ENCODE measurements around the gene SLC43A2.
A peak's percentile ranks its signal among the peaks of the same experiment; 100 is the strongest.

Gene SLC43A2

DNA sequence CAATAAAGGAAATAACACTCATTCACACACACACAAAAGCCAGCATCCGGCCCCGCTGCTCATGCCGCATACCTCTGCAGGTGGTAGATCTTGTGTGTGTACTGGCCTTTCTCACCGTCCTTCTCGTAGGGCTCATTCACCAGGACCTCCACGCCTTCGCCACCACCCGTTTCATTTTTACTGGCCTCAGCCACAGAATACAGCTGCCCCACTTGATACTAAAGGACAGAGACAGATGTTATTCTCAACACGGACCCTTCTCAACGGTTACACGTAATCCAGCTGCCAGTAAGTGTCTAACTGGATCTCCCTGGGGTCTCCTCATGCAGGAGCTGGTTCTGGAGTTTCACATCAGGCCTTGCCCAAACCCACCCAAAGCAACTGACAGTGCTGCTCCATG lies 75.7 kb downstream of the SLC43A2 start:
- H3K4me1 ChIP-seq (ENCODE audit: control insufficient read depth in 2 of 2, insufficient read depth in 1 of 2, low read depth in 1 of 2, low read length in 2 of 2), result peaks cover 0 to 3% of the 10 kb centered on the region in 2 donors
- no peak overlapping the region for H2BK12ac ChIP-seq (ENCODE audit: low read length)
- no peak overlapping the region for H2BK5ac ChIP-seq (ENCODE audit: low read length)
- H3K4ac ChIP-seq (ENCODE audit: low read length), result no peak overlapping the region
- no peaks in the 10 kb centered on the region for H3K9me3 ChIP-seq (replicated peaks in 1 of 2; ENCODE audit: control insufficient read depth in 2 of 2, insufficient read depth in 1 of 2, low read depth in 1 of 2, low read length in 2 of 2)
- H2BK15ac ChIP-seq (ENCODE audit: low read length), result no peak overlapping the region
- H4K91ac ChIP-seq (ENCODE audit: low read depth, low read length, poor library complexity), result no peak overlapping the region
- H3K14ac ChIP-seq (ENCODE audit: low read length), result no peak overlapping the region
- no CpG with 5 or more reads among the region's 11 CpGs for WGBS, 2 donors (ENCODE audit: extremely low coverage in 2 of 2, insufficient read length in 2 of 2, insufficient replicate concordance in 1 of 2)
- no peak overlapping the region for H2AK5ac ChIP-seq (ENCODE audit: low read depth, low read length)
- H3K27ac ChIP-seq (replicated peaks; ENCODE audit: low read length), result no peak overlapping the region
- H2BK120ac ChIP-seq (ENCODE audit: low read depth, low read length), result no peak overlapping the region
- H3K4me3 ChIP-seq (ENCODE audit: low read length in 2 of 2), result no peak overlapping the region
- H4K8ac ChIP-seq (ENCODE audit: low read depth, low read length), result no peak overlapping the region
- peaks cover 27 to 92% of the 10 kb centered on the region in 2 donors for H3K36me3 ChIP-seq (replicated peaks in 1 of 2; ENCODE audit: control insufficient read depth in 2 of 2, insufficient read depth in 2 of 2, low read length in 2 of 2)
- H3K18ac ChIP-seq (ENCODE audit: low read length), result no peak overlapping the region
- DNase-seq (ENCODE audit: low spot score), result no peak
- no peak overlapping the region for H3K4me2 ChIP-seq (ENCODE audit: insufficient read depth, low read length, poor library complexity, severe bottlenecking)
- H3K79me1 ChIP-seq (ENCODE audit: low read depth, low read length), result peaks cover 7% of the 10 kb centered on the region
- H2AFZ ChIP-seq (ENCODE audit: low read length), result no peak overlapping the region
- H3K27me3 ChIP-seq (ENCODE audit: control insufficient read depth in 3 of 3, insufficient read depth in 3 of 3, low read depth in 1 of 3, low read length in 3 of 3), result no peaks in the 10 kb centered on the region
- H3K9ac ChIP-seq (ENCODE audit: low read depth, low read length, poor library complexity), result peak overlapping the region; percentile 32
- H3K23ac ChIP-seq (ENCODE audit: low read depth, low read length, poor library complexity), result no peak overlapping the region

DNA sequence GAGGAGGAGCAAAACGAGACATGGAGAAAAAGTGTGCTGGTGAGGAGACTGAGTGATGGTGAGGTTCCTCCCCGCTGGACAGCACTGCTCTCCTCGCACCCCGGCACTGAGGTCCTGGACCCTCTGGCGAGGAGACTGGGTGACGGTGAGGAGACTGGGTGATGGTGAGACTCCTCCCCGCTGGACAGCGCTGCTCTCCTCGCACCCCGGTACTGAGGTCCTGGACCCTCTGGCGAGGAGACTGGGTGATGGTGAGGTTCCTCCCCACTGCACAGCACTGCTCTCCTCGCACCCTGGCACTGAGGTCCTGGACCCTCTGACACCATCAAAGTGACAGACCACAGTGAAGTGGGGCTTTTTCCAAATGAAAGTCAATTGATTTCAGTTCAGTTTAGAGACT lies 76.9 kb downstream of the SLC43A2 start:
- Histone ChIP-seq H3K18ac (ENCODE audit: low read length) (no peak overlapping the region), H2BK120ac (ENCODE audit: low read depth, low read length) (no peak overlapping the region), H2BK15ac (ENCODE audit: low read length) (no peak overlapping the region), H3K36me3 (replicated peaks in 1 of 2; ENCODE audit: control insufficient read depth in 2 of 2, insufficient read depth in 2 of 2, low read length in 2 of 2) (peaks cover 26 to 90% of the 10 kb centered on the region in 2 donors), H3K79me1 (ENCODE audit: low read depth, low read length) (peaks cover 7% of the 10 kb centered on the region), H3K23ac (ENCODE audit: low read depth, low read length, poor library complexity) (no peak overlapping the region), H3K27ac (replicated peaks; ENCODE audit: low read length) (no peak overlapping the region), H3K14ac (ENCODE audit: low read length) (no peak overlapping the region), H3K4me3 (ENCODE audit: low read length in 2 of 2) (peak overlapping the region in 1 of 2 donors; percentile 39), H3K27me3 (ENCODE audit: control insufficient read depth in 3 of 3, insufficient read depth in 3 of 3, low read depth in 1 of 3, low read length in 3 of 3) (no peaks in the 10 kb centered on the region), H3K4ac (ENCODE audit: low read length) (no peak overlapping the region), H3K4me1 (ENCODE audit: control insufficient read depth in 2 of 2, insufficient read depth in 1 of 2, low read depth in 1 of 2, low read length in 2 of 2) (peaks cover 0 to 3% of the 10 kb centered on the region in 2 donors), H4K91ac (ENCODE audit: low read depth, low read length, poor library complexity) (no peak overlapping the region), H3K9me3 (replicated peaks in 1 of 2; ENCODE audit: control insufficient read depth in 2 of 2, insufficient read depth in 1 of 2, low read depth in 1 of 2, low read length in 2 of 2) (no peaks in the 10 kb centered on the region), H2BK12ac (ENCODE audit: low read length) (no peak overlapping the region), H2AFZ (ENCODE audit: low read length) (no peak overlapping the region), H4K8ac (ENCODE audit: low read depth, low read length) (no peak overlapping the region), H2BK5ac (ENCODE audit: low read length) (no peak overlapping the region), H3K9ac (ENCODE audit: low read depth, low read length, poor library complexity) (no peak overlapping the region), H3K4me2 (ENCODE audit: insufficient read depth, low read length, poor library complexity, severe bottlenecking) (no peak overlapping the region), H2AK5ac (ENCODE audit: low read depth, low read length) (no peak overlapping the region)
- no peak for DNase-seq (ENCODE audit: low spot score)
- no CpG with 5 or more reads among the region's 12 CpGs for WGBS, 2 donors (ENCODE audit: extremely low coverage in 2 of 2, insufficient read length in 2 of 2, insufficient replicate concordance in 1 of 2)

DNA sequence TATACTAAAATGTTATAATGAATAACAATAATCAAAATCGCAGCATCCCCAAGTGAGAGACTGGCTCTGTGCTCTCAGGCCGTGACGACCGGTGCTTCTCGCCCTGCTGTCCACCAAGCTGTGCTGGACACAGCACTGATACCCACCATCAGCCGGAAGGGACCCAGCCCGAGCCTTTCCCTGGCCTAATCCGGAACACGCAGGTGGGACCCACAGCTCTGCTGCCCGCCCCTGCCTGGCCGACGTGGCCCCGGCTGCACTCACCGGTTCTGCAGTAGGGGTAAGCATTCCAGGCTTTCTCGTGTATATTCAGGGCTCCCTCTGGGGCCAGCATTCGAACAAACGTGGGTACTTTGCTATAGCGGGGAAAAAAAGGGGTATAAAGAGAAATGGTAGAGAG lies 80.6 kb downstream of the SLC43A2 start:
- no peak overlapping the region for H2AFZ ChIP-seq (ENCODE audit: low read length)
- no peak overlapping the region for H4K8ac ChIP-seq (ENCODE audit: low read depth, low read length)
- DNase-seq (ENCODE audit: low spot score), result no peak
- H4K91ac ChIP-seq (ENCODE audit: low read depth, low read length, poor library complexity), result no peak overlapping the region
- H3K4me3 ChIP-seq (ENCODE audit: low read length in 2 of 2), result no peak overlapping the region
- H3K9ac ChIP-seq (ENCODE audit: low read depth, low read length, poor library complexity), result no peak overlapping the region
- H2BK12ac ChIP-seq (ENCODE audit: low read length), result no peak overlapping the region
- no peak overlapping the region for H2AK5ac ChIP-seq (ENCODE audit: low read depth, low read length)
- H3K4ac ChIP-seq (ENCODE audit: low read length), result no peak overlapping the region
- no peaks in the 10 kb centered on the region for H3K9me3 ChIP-seq (replicated peaks in 1 of 2; ENCODE audit: control insufficient read depth in 2 of 2, insufficient read depth in 1 of 2, low read depth in 1 of 2, low read length in 2 of 2)
- no peak overlapping the region for H2BK120ac ChIP-seq (ENCODE audit: low read depth, low read length)
- no peak overlapping the region for H3K14ac ChIP-seq (ENCODE audit: low read length)
- H2BK5ac ChIP-seq (ENCODE audit: low read length), result no peak overlapping the region
- no peak overlapping the region for H3K27ac ChIP-seq (replicated peaks; ENCODE audit: low read length)
- no peaks in the 10 kb centered on the region for H3K27me3 ChIP-seq (ENCODE audit: control insufficient read depth in 3 of 3, insufficient read depth in 3 of 3, low read depth in 1 of 3, low read length in 3 of 3)
- peak overlapping the region; percentile 25 for H3K23ac ChIP-seq (ENCODE audit: low read depth, low read length, poor library complexity)
- no peak overlapping the region for H3K4me2 ChIP-seq (ENCODE audit: insufficient read depth, low read length, poor library complexity, severe bottlenecking)
- peaks cover 1% of the 10 kb centered on the region for H3K79me1 ChIP-seq (ENCODE audit: low read depth, low read length)
- peaks cover 0 to 2% of the 10 kb centered on the region in 2 donors for H3K4me1 ChIP-seq (ENCODE audit: control insufficient read depth in 2 of 2, insufficient read depth in 1 of 2, low read depth in 1 of 2, low read length in 2 of 2)
- no peak overlapping the region for H2BK15ac ChIP-seq (ENCODE audit: low read length)
- no CpG with 5 or more reads among the region's 18 CpGs for WGBS, 2 donors (ENCODE audit: extremely low coverage in 2 of 2, insufficient read length in 2 of 2, insufficient replicate concordance in 1 of 2)
- H3K18ac ChIP-seq (ENCODE audit: low read length), result no peak overlapping the region
- peaks cover 28 to 89% of the 10 kb centered on the region in 2 donors for H3K36me3 ChIP-seq (replicated peaks in 1 of 2; ENCODE audit: control insufficient read depth in 2 of 2, insufficient read depth in 2 of 2, low read length in 2 of 2)

DNA sequence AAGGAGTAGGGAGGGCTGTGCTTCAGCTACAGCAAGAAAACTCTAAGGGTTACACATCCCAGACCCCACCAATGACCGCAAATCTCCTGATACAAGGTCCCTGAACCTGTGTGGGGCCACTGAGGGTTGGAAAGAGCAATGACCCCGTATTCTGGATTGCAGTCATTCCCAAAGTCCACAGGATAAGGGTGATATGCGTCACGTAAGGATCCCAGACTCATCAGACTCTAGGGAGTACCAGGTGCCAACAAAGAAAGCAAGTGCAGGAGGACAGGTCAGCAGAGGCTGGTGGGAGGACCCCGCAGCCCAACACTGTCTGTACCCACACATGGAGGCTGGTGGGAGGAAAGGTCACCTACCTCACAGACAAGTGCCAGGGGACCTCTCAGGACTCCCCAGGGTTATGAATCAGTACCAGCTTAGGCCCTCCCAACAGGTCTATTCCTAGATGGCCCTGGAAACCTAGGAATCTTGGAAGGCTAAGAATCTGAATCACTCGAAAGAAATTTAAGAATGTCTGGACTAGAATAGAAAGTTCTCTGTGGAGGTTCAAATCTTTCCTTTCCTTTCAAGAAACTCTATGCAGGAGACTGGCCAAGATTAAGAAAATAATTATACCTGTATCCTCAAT lies 82.2 kb downstream of the SLC43A2 start:
- no peak overlapping the region for H3K14ac ChIP-seq (ENCODE audit: low read length)
- H4K8ac ChIP-seq (ENCODE audit: low read depth, low read length), result no peak overlapping the region
- H3K27me3 ChIP-seq (ENCODE audit: control insufficient read depth in 3 of 3, insufficient read depth in 3 of 3, low read depth in 1 of 3, low read length in 3 of 3), result no peaks in the 10 kb centered on the region
- H2BK120ac ChIP-seq (ENCODE audit: low read depth, low read length), result no peak overlapping the region
- H3K79me1 ChIP-seq (ENCODE audit: low read depth, low read length), result peaks cover 1% of the 10 kb centered on the region
- peaks cover 0 to 4% of the 10 kb centered on the region in 2 donors for H3K4me1 ChIP-seq (ENCODE audit: control insufficient read depth in 2 of 2, insufficient read depth in 1 of 2, low read depth in 1 of 2, low read length in 2 of 2)
- H3K4me2 ChIP-seq (ENCODE audit: insufficient read depth, low read length, poor library complexity, severe bottlenecking), result no peak overlapping the region
- no peak overlapping the region for H3K27ac ChIP-seq (replicated peaks; ENCODE audit: low read length)
- no peaks in the 10 kb centered on the region for H3K9me3 ChIP-seq (replicated peaks in 1 of 2; ENCODE audit: control insufficient read depth in 2 of 2, insufficient read depth in 1 of 2, low read depth in 1 of 2, low read length in 2 of 2)
- no peak overlapping the region for H3K9ac ChIP-seq (ENCODE audit: low read depth, low read length, poor library complexity)
- H2AK5ac ChIP-seq (ENCODE audit: low read depth, low read length), result no peak overlapping the region
- H3K4me3 ChIP-seq (ENCODE audit: low read length in 2 of 2), result no peak overlapping the region
- H2BK15ac ChIP-seq (ENCODE audit: low read length), result no peak overlapping the region
- no peak overlapping the region for H2AFZ ChIP-seq (ENCODE audit: low read length)
- H2BK12ac ChIP-seq (ENCODE audit: low read length), result no peak overlapping the region
- H3K23ac ChIP-seq (ENCODE audit: low read depth, low read length, poor library complexity), result no peak overlapping the region
- no peak overlapping the region for H3K4ac ChIP-seq (ENCODE audit: low read length)
- peaks cover 20 to 89% of the 10 kb centered on the region in 2 donors for H3K36me3 ChIP-seq (replicated peaks in 1 of 2; ENCODE audit: control insufficient read depth in 2 of 2, insufficient read depth in 2 of 2, low read length in 2 of 2)
- no peak overlapping the region for H3K18ac ChIP-seq (ENCODE audit: low read length)
- H2BK5ac ChIP-seq (ENCODE audit: low read length), result no peak overlapping the region
- no peak for DNase-seq (ENCODE audit: low spot score)
- H4K91ac ChIP-seq (ENCODE audit: low read depth, low read length, poor library complexity), result no peak overlapping the region
- no CpG with 5 or more reads among the region's 6 CpGs for WGBS, 2 donors (ENCODE audit: extremely low coverage in 2 of 2, insufficient read length in 2 of 2, insufficient replicate concordance in 1 of 2)
